Natural killer cell (primary cell): ENCODE data around the gene EEF2K. TPM values are rescaled to one million over a fixed set of nuclear protein-coding genes. Genes with fewer than 3 reads are reported as not detected.

Experiments
- ATAC-seq, 3 donors: fragments of 150-1000 bp in 2 of 3; fragments of 200-7000 bp in 1 of 3; cut with Tn5 transposase; 1 replicate in 1 of 3; 2 replicates in 2 of 3; pipeline ENCODE4 v1.10.0; 2021; ENCODE audit warnings: mild to moderate bottlenecking in 2 of 3, moderate library complexity in 2 of 3
- DNase-seq, 2 donors: peaks; one replicate each; pipeline versions ENCODE4 v3.0.0 to v3.0.0-alpha.2; 2013 to 2021; ENCODE audit warnings: mixed read lengths in 1 of 2
- H3K27ac ChIP-seq: one replicate; pipeline ENCODE4 v1.5.1; 2013; ENCODE audit warnings: mild to moderate bottlenecking, low read length
- H3K27me3 ChIP-seq: one replicate; pipeline ENCODE4 v1.6.1; 2013; ENCODE audit warnings: low read length; ENCODE audit not compliant: control insufficient read depth, insufficient read depth
- H3K36me3 ChIP-seq: one replicate; pipeline ENCODE4 v1.6.1; 2013; ENCODE audit warnings: low read length; ENCODE audit not compliant: control insufficient read depth, insufficient read depth
- H3K4me1 ChIP-seq: one replicate; pipeline ENCODE4 v1.6.1; 2013; ENCODE audit warnings: low read length; ENCODE audit not compliant: control insufficient read depth, insufficient read depth
- H3K4me3 ChIP-seq: one replicate; pipeline ENCODE4 v1.5.1; 2013; ENCODE audit warnings: low read length
- H3K9me3 ChIP-seq: one replicate; pipeline ENCODE4 v1.6.1; 2013; ENCODE audit warnings: low read length; ENCODE audit not compliant: control insufficient read depth, insufficient read depth
- H3K27ac Mint-ChIP-seq, 2 donors: one replicate each; pipeline ENCODE4 v1.8.0; 2022; ENCODE audit warnings: mild to moderate bottlenecking in 2 of 2, mixed read lengths in 2 of 2, moderate library complexity in 1 of 2
- H3K27me3 Mint-ChIP-seq, 2 donors: one replicate each; pipeline ENCODE4 v1.8.0; 2022; ENCODE audit warnings: low read depth in 2 of 2, mixed read lengths in 2 of 2
- H3K36me3 Mint-ChIP-seq: one replicate; pipeline ENCODE4 v1.8.0; 2022; ENCODE audit warnings: mixed read lengths
- H3K4me1 Mint-ChIP-seq, 2 donors: one replicate each; pipeline ENCODE4 v1.8.0; 2022; ENCODE audit warnings: mixed read lengths in 2 of 2
- H3K4me3 Mint-ChIP-seq: one replicate; pipeline ENCODE4 v1.8.0; 2022; ENCODE audit warnings: mild to moderate bottlenecking, moderate library complexity, mixed read lengths
- H3K9me3 Mint-ChIP-seq, 2 donors: one replicate each; pipeline ENCODE4 v1.8.0; 2022; ENCODE audit warnings: mixed read lengths in 2 of 2
- WGBS: methylation state at CpG from one replicate; pipeline ENCODE4 v1.1.7; 2013; ENCODE audit warnings: missing lambda C conversion rate; ENCODE audit not compliant: insufficient coverage; 5-methylcytosine and 5-hydroxymethylcytosine counted together
- intact Hi-C: fragments of 100-400 bp; cut with micrococcal nuclease; formaldehyde crosslinking; loops from one replicate; pipeline ENCODE4 v1.14.2; 2022
- total RNA-seq, 4 donors: library from RNA; stranded (reverse); fragments of 120-200 nt in 1 of 4; gene quantifications; one replicate each; pipeline versions ENCODE4 v1.2.3 to v1.2.4, GENCODE V29; 2013 to 2022
- TF ChIP-seq, protein P1 (sequence below): fragments of 200-600 bp; IDR thresholded peaks from one replicate; pipeline ENCODE4 v1.8.0; 2022; ENCODE audit warnings: antibody characterized with exemption

EEF2K gene
- total RNA-seq, 3 donors from 2014 or later (not counting 1 experiment from before 2014, with no cell fraction given), result 12.6 to 33.5 (median 22.9) TPM

DNA sequence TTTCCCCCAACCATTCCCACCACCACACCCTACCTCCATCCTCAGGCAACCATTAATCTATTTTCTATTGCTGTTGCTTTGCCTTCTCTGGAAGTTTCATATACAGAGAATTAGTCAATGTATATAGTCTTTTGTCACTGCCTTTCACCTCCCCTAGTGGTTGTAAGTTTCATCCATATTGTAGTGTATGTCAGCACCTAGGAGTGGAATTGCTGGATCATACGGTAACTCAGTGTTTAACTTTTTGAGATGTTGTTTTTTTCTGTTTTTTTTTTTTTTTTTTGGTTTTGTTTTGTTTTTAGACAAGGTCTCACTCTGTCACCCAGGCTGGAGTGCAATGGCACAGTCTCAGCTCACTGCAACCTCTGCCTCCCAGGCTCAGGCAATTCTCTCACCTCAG, 16.9 kb downstream of the EEF2K start:
- Mint-ChIP-seq H3K27ac (no peak overlapping the region), H3K27me3 (no peaks in the 10 kb centered on the region), H3K36me3 (no peaks in the 10 kb centered on the region), H3K4me3 (no peak overlapping the region), H3K9me3 (no peaks in the 10 kb centered on the region), H3K4me1 (peaks cover 0 to 2% of the 10 kb centered on the region in 2 donors)
- no peak overlapping the region for H3K4me3 ChIP-seq
- H3K4me1 ChIP-seq, result no peaks in the 10 kb centered on the region
- peaks cover 3% of the 10 kb centered on the region for H3K36me3 ChIP-seq
- 86% methylated on average over 1 of the region's 1 CpG for WGBS
- H3K9me3 ChIP-seq, result no peaks in the 10 kb centered on the region
- H3K27ac ChIP-seq, result no peak overlapping the region
- intact Hi-C loops, result no loop called here
- DNase-seq, result no peak
- ATAC-seq, result no peak
- TF ChIP-seq, protein P1, sequence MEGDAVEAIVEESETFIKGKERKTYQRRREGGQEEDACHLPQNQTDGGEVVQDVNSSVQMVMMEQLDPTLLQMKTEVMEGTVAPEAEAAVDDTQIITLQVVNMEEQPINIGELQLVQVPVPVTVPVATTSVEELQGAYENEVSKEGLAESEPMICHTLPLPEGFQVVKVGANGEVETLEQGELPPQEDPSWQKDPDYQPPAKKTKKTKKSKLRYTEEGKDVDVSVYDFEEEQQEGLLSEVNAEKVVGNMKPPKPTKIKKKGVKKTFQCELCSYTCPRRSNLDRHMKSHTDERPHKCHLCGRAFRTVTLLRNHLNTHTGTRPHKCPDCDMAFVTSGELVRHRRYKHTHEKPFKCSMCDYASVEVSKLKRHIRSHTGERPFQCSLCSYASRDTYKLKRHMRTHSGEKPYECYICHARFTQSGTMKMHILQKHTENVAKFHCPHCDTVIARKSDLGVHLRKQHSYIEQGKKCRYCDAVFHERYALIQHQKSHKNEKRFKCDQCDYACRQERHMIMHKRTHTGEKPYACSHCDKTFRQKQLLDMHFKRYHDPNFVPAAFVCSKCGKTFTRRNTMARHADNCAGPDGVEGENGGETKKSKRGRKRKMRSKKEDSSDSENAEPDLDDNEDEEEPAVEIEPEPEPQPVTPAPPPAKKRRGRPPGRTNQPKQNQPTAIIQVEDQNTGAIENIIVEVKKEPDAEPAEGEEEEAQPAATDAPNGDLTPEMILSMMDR, result no peak
- no peaks in the 10 kb centered on the region for H3K27me3 ChIP-seq

DNA sequence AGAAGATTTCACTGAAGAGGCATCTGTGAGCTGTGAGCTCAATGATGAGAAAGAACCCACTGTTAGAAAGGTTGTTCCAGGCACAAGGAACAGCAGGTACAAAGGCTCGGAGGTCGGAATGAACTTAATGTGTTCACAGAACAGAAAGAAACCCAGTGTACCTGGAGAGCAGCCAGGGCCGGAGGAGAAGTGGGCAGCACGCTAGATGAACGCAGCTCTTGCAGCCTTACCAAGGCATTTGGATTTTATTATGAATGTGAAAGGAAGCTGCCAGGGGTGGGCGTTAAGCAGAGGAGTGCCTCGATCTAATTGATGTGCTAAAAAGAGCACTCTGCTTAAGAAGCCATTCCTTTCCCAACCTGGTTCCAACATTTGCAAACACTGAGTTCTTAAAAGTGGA, 19.0 kb downstream of the EEF2K start:
- Histone ChIP-seq H3K36me3 (peaks cover 8% of the 10 kb centered on the region), H3K27ac (no peak overlapping the region), H3K4me3 (no peak overlapping the region), H3K4me1 (no peaks in the 10 kb centered on the region), H3K27me3 (no peaks in the 10 kb centered on the region), H3K9me3 (no peaks in the 10 kb centered on the region)
- 92% methylated on average over 7 of the region's 7 CpGs for WGBS
- Mint-ChIP-seq H3K9me3 (no peaks in the 10 kb centered on the region), H3K27me3 (no peaks in the 10 kb centered on the region), H3K4me3 (no peak overlapping the region), H3K27ac (no peak overlapping the region), H3K4me1 (no peaks in the 10 kb centered on the region), H3K36me3 (no peaks in the 10 kb centered on the region)
- TF ChIP-seq, protein P1, result no peak
- intact Hi-C loops, result no loop called here
- no peak for ATAC-seq
- no peak for DNase-seq

DNA sequence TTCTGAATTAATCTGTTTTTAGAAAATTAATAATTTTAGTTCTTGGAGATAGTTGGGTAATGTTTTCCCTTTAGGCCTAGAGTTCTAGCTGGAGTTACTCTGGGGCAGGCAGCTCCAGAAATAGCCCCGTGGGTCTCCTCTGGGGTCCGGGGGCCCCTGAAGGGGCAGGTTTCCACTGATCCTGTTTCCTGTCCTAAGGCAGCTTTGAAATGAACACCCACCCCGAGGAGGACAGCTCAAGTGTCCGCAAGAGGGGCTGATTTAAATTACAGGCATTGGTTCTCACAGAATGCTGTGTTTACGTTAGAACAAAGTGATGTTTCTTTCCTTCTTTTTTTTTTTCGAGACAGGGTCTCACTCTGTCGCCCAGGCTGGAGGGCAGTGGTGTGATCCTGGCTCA, 23.8 kb downstream of the EEF2K start:
- Histone ChIP-seq H3K27ac (no peak overlapping the region), H3K36me3 (peaks cover 8% of the 10 kb centered on the region), H3K4me1 (no peaks in the 10 kb centered on the region), H3K9me3 (no peaks in the 10 kb centered on the region), H3K4me3 (no peak overlapping the region), H3K27me3 (no peaks in the 10 kb centered on the region)
- H3K36me3 Mint-ChIP-seq, result no peaks in the 10 kb centered on the region
- DNase-seq (no peak), ATAC-seq (no peak)
- no peak overlapping the region for H3K27ac Mint-ChIP-seq
- H3K4me1 Mint-ChIP-seq, result no peaks in the 10 kb centered on the region
- H3K27me3 Mint-ChIP-seq, result no peaks in the 10 kb centered on the region
- WGBS, result 77% methylated on average over 7 of the region's 7 CpGs
- no peaks in the 10 kb centered on the region for H3K9me3 Mint-ChIP-seq
- H3K4me3 Mint-ChIP-seq, result no peak overlapping the region
- TF ChIP-seq, protein P1, result no peak
- intact Hi-C loops, result no loop called here

DNA sequence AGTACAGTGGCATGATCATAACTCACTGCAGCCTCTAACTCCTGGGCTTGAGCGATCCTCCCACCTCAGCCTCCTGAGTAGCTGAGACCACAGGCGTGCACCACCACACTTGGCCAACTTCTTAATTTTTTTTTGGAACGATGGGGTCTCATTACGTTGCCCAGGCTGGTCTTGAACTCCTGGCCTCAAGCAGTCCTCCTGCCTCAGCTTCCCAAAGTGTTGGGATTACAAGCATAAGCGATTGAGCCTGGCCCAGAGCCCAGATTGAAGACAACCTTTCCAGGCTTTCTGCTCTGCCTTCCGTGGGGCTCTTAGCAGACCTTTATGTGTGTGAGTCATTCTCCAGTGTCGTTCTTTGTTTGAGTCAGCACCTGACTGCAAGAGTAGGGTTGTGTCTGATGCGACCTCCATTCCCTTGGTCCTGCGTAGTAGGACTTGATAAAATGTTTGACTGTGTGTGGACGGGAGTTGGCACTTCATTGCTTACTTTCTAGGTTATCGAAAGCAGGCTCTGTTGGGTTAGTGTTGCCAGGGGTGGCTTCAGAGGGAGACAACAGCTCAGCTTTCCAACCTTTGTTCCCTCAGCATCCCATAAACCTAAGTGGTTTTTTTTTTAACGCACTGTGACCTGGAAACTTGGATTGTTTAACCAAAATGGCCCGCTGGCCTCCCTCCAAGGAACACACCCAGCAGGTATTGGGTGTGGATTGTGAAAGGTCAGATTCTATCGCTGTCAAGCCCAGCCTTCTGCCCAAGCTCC, 26.4 kb downstream of the EEF2K start:
- DNase-seq (no peak), ATAC-seq (no peak)
- TF ChIP-seq, protein P1, result no peak
- no peaks in the 10 kb centered on the region for H3K9me3 ChIP-seq
- 90% methylated on average over 12 of the region's 14 CpGs for WGBS
- no peak overlapping the region for H3K4me3 ChIP-seq
- no peaks in the 10 kb centered on the region for H3K4me1 ChIP-seq
- Mint-ChIP-seq H3K27ac (no peak overlapping the region), H3K4me1 (no peaks in the 10 kb centered on the region), H3K4me3 (no peak overlapping the region), H3K9me3 (no peaks in the 10 kb centered on the region), H3K27me3 (no peaks in the 10 kb centered on the region), H3K36me3 (no peaks in the 10 kb centered on the region)
- intact Hi-C loops, result no loop called here
- H3K27me3 ChIP-seq, result no peaks in the 10 kb centered on the region
- no peak overlapping the region for H3K27ac ChIP-seq
- H3K36me3 ChIP-seq, result peaks cover 4% of the 10 kb centered on the region
